CMK (cell line): ENCODE measurements around the gene MAPK1.
"Not testable (repeated sequence)": the region's sequence is repeated elsewhere in the genome, so short reads cannot be mapped to it uniquely, and the experiment has no call there.

Source experiments
- DNase-seq: peaks from one replicate; pipeline ENCODE4 v3.0.0-alpha.2; 2010; ENCODE audit warnings: low read depth

MAPK1 gene

DNA sequence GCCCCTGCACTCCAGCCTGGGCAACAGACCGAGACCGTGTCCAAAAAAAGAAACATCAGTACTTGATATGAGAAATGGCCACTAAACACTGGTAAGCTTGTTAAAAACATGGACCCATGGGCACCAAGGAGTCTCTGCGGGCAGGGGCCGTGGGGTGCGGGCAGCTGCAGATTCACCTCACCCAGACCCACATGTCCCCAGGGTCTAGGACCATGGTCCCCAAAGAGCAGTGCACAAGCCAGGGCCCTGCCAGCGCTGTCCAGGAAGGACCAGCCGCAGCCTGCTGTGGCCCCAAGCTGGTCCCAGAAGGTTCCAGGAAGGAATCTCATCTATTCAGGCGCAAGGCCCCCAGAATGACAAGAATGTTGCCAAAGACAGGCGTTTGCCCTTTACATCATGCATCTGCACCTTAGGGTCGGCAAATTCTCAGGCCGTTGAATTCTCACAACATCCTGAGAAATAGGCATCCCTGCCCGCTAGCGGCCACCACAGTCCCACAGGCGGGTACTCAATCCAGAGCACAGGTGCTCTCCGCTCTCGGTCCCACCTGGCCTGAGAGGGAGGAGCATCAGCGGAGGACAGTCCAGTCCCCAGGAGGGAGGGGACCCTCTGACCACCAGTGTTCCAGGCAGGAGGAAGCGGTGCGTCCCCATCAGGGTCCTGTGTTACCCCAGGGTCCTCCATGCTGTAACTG, 141.3 kb downstream of the MAPK1 start:
- no peak for DNase-seq

DNA sequence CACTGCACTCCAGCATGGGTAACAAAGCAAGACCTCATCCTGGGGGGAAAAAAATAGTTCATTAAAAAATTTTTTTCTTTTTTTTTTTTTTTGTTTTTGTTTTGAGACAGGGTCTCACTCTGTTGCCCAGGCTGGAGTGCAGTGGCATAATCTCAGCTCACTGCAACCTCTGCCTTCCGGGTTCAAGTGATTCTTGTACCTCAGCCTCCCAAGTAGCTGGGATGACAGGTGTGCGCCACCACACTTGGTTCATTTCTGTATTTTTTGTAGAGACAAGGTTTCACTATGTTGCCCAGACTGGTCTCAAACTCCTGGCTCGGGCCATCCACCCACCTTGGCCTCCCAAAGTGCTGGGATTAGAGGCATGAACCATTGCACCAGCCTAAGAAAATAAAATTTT, 142.9 kb downstream of the MAPK1 start:
- not testable (repeated sequence) for DNase-seq

DNA sequence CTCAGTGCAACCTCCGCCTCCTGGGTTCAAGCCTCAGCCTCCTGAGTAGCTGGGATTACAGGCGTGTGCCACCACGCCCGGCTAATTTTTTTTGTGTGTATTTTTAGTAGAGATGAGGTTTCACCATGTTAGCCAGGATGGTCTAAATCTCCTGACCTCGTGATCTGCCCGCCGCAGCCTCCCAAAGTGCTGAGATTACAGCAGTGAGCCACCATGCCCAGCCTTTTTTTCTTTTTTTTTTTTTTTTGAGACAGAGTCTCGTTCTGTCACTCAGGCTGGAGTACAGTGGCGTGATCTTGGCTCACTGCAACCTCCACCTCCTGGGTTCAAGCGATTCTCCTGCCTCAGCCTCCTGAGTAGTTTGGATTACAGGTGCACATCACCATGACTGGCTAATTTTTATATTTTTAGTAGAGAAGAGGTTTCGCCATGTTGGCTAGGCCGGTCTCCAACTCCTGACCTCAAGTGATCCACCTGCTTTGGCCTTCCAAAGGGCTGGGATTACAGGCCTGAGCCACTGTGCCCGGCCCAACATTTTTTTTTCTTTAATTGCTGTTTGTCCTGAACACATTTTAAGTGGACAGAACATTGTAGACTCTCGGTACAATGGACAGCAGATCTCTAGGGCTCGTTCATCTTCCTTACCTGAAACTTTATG, 146.1 kb downstream of the MAPK1 start:
- not testable (repeated sequence) for DNase-seq

DNA sequence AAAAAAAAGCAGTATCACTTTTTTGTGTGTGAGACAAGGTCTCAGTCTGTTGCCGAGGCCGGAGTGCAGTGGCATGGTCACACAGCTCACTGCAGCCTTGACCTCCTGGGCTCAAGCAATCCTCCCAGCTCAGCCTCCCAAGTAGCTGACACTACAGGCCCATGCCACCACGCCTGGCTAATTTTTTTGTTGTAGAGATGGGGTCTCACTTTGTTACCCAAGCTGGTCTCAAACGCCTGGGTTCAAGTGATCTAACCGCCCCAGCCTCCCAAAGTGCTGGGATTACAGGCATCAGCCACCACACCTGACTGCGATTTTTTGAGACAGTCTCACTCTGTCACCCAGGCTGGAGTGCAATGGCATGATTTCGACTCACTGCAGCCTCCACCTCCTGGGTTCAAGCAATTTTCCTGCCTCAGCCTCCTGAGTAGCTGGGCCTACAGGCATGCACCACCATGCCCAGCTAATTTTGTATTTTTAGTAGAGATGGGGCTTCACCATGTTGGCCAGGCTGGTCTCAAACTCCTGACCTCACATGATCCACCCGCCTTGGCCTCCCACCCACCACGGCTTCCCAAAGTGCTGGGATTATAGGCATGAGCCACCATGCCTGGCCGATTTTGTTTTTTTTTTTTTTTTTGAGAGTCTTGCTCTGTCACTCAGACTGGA, 147.1 kb downstream of the MAPK1 start:
- DNase-seq = not testable (repeated sequence)

DNA sequence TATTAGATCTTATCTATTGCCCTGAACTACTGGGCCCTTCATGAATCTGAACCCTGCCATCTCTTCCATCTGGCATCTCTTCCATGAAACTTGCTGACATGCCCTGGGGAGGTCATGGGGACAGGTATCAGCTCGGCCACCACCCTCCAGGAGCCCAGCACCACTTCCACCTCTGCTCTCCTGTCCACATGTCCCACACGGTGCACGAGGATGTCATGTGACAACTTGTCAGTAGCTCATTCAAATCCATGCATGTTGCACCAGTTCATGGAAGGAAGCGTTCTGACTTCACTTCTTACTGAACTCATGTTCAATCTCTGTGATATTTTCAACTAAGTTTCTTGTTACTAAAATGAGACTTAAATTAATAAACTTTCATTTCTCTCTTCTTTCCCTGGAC, 148.4 kb downstream of the MAPK1 start:
- DNase-seq = no peak

DNA sequence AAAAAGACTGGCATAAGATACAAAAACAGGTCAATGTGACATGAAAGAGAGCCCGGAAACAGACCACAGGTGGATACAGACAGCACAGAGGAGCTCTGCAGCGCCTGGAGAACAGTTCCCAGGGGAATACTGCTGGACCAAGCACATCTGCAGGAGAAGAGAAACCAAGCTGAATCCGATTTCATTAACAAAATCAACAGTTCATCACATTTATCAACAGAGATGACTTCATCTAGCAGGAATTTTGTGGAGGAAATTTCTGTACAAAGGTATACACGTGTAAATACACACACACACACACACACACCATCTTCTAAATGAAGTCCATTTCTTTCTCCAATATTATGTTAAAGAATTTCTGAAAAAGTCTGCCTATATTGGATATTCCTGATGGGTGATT, 148.9 kb downstream of the MAPK1 start:
- no peak for DNase-seq

DNA sequence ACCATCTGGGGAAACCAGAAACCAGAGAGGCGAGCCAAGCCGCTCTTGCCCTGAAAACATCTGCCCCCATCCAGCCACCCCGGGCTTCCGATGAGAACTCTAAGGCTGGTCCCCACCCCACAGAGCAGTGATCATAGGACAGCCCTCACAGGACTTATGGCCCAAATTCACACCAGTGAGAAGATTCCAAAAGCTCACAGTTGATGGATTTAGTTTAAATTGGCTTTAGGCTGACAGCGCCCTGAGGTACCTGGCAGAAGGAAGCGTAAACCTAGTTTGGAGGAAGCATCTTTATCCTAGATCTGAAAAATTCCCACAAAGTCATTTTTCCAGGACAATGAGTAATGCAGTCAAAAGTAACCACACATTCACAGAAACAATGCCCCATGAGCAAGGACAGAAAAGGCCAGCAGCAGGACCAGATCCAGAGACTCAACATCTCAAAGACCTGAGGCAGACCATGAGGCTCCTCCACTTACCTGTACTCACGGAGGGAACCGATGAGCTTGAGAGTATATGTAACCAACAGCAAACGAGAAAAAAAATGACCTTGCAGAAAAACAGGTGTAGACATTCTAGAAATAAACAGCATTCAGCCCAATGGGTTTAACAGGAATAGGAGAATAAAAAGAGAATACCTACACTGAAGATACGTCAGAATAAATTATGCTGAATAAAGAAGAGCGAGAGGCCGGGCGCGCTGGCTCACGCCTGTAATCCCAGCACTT, 150.9 kb downstream of the MAPK1 start:
- DNase-seq = not testable (repeated sequence)

DNA sequence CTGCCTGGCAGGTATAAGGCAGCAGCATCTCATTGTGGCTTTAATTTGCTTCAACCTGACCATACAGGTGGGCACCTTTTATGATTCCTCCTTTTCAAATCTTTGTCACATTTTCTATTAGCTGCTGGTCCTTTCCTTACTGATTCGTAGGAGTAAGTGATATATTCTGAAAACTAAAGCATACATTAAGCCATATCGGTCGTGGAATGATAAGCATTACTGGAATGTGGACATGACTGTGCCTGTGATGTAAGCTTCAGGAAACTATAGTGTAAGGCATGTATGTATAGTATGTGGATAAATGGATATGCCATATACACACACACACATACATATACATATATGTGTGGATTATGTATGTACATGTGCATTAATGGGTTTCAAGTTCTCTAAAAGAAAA, 152.7 kb downstream of the MAPK1 start:
- no peak for DNase-seq

DNA sequence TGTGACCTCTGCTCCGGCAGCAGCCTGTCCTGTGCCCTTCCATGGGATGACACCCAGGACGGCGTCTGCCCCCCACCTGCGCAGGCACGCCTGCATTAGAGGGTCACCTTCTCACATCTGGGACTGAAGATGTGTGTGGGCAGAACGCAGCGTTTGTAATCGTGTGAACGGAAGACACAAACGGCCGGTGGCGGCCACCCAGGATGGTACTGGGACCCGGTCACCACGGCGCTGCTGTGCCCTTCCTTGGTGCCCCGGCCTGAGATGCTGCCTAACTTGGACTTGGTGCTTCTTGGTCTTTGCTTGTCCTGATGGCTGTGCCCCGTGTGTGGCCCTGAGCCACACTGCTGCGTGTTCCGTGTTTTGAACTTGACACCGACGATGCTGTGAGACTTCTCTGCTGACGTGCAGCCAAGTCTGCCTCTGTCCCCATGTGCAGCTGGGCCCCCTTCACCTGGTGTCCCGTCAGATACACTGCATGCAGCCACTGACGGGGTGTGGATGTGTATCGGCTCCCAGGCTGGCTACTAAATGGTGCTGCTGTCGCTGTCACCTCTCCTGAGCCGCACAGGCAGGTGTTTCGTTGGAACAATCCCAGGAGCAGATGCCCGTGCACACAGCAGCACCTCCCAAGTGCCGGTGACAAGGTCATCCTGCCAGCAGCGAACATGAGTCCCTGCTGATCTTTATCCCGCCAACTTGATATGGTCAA, 153.2 kb downstream of the MAPK1 start:
- no peak for DNase-seq

DNA sequence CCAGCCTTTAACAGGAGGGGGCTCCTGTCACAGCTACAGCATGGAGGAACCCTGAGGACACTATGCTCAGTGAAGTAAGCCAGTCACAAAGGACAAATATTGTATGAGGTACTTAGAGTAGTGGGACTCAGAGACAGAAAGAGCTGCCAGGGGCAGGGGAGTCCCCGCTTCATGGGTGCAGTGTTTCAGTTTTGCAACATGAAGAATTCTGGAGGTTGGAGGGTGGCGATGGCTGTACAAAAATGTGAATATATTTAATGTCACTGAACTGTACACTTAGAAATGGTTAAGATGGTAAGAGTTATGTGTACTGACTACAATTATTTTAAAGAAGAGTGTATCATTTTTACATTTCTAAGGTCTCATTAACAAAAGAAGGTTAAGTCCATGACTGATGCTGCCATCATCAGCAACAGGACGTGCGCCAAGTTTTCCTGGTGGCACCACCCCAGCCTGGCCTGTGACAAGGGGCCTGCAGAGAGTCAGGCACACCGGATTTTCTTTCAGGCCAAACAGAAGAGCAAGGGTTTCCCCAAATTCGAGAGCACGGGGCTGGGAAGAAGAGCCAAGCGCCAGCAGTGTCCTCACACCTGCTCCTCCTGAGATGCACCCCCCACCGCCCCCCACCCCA, 153.9 kb downstream of the MAPK1 start:
- no peak for DNase-seq

DNA sequence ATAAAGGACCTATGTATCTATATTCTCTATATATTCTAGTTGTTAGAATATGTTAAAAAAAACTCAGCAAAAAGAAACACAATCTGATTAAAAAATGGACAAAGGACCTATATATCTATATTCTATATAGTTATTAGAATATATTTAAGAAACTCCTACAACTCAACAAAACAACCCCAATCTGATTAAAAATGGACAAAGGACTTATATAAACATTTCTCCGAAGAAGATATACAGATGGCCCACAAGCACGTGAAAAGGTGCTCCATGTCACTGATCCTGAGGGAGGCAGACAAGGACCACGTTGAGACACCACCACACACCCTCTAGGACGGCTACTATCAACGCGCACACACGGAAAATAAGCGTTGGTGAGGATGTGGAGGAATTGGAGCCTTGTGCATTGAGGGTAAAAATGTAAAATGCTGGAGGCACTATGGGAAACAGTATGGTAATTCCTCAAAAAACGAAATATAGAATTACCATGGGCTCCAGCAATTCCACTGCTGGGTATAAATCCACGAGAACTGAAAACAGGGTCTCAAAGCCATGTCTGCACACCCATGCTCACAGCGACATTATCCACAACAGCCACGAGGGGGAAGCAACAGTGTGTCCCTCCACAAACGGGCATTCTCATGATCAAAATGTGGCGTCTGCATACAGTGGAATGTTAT, 154.6 kb downstream of the MAPK1 start:
- DNase-seq = peak; percentile 63

DNA sequence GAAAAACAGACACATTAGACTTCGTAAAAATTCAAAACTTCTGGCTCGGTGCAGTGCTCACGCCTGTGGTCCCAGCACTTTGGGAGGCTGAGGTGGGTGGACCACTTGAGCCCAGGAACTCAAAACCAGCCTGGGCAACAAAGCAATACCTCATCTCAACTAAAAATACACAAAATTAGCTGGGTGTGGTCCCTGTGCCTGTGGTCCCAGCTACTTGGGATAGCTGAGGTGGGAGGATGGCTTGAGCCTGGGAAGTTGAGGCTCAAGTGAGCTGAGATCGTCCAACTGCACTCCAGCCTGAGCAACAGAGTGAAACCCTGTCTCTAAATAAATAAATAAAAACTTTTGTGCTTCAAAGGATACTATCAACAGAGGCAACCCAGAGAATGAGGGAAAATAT, 155.6 kb downstream of the MAPK1 start:
- no peak for DNase-seq

DNA sequence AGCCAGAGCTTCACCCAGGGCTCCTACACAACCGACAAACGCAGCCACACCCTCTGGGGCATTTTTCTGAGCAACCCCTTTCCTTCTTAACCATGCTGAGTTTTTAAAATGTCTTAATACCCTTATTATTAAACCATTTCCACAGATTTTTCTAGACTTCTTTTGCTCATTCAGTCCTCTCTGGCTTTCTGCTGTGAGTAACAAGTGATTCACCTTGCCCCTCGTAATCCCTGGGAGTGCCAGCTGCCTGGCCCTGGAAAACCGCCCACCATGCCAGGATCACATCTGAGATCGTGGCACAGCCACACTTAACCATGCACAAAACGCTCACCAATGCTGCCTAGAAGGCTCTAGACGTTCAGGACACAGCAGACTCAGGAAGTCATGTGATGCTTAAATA, 157.3 kb downstream of the MAPK1 start:
- no peak for DNase-seq

DNA sequence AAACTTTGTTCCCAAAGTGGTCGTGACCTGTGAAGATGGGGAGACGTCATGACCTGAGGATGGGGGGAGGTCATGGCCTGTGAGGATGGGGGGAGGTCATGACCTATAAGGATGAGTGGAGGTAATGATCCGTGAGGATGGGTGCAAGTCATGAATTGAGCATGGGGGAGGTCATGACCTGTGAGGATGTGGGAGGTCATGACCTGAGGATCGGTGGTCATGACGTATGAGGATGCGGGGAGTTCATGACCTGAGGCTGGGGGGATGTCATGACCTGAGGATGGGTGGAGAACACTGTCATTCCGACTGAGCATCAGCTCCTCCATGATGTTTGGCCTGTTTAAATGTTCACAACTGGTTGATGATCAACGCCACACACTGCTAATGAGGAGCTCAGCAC, 157.8 kb downstream of the MAPK1 start:
- DNase-seq = no peak

DNA sequence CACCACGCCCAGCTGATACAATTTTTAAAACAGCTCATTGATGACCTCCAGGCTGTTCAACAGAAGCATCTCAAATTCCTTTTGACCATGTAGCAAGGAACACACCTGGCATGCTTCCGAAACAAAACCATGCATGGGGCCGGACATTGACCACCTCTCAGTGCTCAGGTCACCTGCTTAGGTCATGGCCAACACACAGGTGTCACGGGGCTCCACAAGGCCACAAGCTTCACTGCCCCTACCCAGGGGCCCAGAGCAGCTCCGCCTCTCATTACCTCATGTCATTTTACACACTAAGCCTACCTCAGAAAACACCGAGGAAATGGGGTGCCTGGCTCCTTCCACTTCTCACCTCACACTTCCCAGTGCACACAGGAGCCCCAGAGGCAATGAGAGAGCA, 158.5 kb downstream of the MAPK1 start:
- DNase-seq = no peak

DNA sequence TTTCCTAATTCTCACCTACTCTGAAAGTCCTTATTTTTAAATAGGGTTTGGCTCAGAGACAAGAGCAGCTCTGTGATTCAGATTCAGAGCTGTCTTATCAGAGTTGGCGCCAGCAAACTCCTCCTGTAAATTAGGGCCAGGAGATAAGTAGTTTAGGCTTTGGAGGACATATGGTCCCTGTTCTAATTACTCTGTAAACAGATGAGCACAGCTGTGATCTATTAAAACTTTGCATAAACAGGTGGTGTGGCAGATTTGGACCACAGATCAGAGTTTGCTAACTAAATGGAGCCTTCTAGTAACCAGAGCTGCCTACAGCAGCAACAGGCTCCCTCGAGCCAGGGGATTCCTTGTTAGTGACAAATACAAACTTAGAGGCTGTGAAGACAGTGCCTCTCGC, 159.8 kb downstream of the MAPK1 start:
- no peak for DNase-seq
